B cell (primary cell): ENCODE results near the gene DLGAP3. TPM values are rescaled to one million over a fixed set of nuclear protein-coding genes. Genes with fewer than 3 reads are reported as not detected.

ENCODE experiments used
- ATAC-seq: fragments of 200-7000 bp; cut with Tn5 transposase; one replicate; pipeline ENCODE4 v1.10.0; 2021; ENCODE audit warnings: low read depth, mild to moderate bottlenecking, moderate number of reproducible peaks, moderate library complexity
- CTCF ChIA-PET: fragments of 350-600 bp; sonication (Branson Sonifier 250); formaldehyde crosslinking; loops from one replicate; lab custom pipeline; 2021; ENCODE audit warnings: antibody characterized with exemption, inconsistent platforms; lab: Charles Lee
- POLR2A ChIA-PET: fragments of 350-600 bp; sonication (Branson Sonifier 250); formaldehyde crosslinking; loops from one replicate; lab custom pipeline; 2021; ENCODE audit warnings: antibody characterized with exemption; lab: Charles Lee
- DNase-seq: peaks from one replicate; pipeline ENCODE4 v3.0.0; 2013
- H2AFZ ChIP-seq: 2 replicates; pipeline ENCODE4 v1.6.1; 2012; ENCODE audit warnings: mild to moderate bottlenecking, low read depth, low read length; ENCODE audit not compliant: insufficient read depth, poor library complexity, severe bottlenecking
- H3K27ac ChIP-seq, 2 donors: 1 replicate in 1 of 2; 2 replicates in 1 of 2; pipeline ENCODE4 v1.5.1; 2012 to 2013; ENCODE audit warnings: low read length in 2 of 2, mild to moderate bottlenecking in 2 of 2, moderate library complexity in 1 of 2
- H3K27me3 ChIP-seq, 4 experiments: fragments of 200-600 bp in 1 of 4; sonication (generic) in 1 of 4; replicated peaks in 1 of 4; 1 replicate in 2 of 4; 2 replicates in 2 of 4; pipeline versions ENCODE4 v1.6.1 to v1.7.0; 2013 to 2016; ENCODE audit warnings: low read length in 3 of 4, mild to moderate bottlenecking in 2 of 4, mixed read lengths in 1 of 4, moderate library complexity in 1 of 4; ENCODE audit not compliant: insufficient read depth in 4 of 4, control insufficient read depth in 3 of 4; ENCODE audit errors: control extremely low read depth in 1 of 4
- H3K36me3 ChIP-seq, 2 experiments: replicated peaks in 1 of 2; 1 replicate in 1 of 2; 2 replicates in 1 of 2; pipeline versions ENCODE4 v1.6.1 to v1.7.1; 2013; ENCODE audit warnings: low read length in 1 of 2; ENCODE audit not compliant: insufficient read depth in 2 of 2, control insufficient read depth in 1 of 2; ENCODE audit errors: control extremely low read depth in 1 of 2, extremely low read depth in 1 of 2
- H3K4me1 ChIP-seq, 2 donors: fragments of 200-600 bp in 1 of 2; sonication (generic) in 1 of 2; 1 replicate in 1 of 2; 2 replicates in 1 of 2; pipeline versions ENCODE4 v1.5.1 to v1.6.1; 2013 to 2017; ENCODE audit warnings: low read length in 2 of 2; ENCODE audit not compliant: control insufficient read depth in 2 of 2, insufficient read depth in 2 of 2
- H3K4me2 ChIP-seq: replicated peaks from 2 replicates; pipeline ENCODE3; 2012; ENCODE audit warnings: mild to moderate bottlenecking, low read depth, low read length; ENCODE audit not compliant: poor library complexity, severe bottlenecking
- H3K4me3 ChIP-seq, 5 experiments: fragments of 200-600 bp in 1 of 5; sonication (generic) in 1 of 5; 1 replicate in 3 of 5; 2 replicates in 2 of 5; pipeline versions ENCODE4 v1.5.1 to v1.7.0; 2011 to 2016; ENCODE audit warnings: low read length in 4 of 5, mild to moderate bottlenecking in 4 of 5, low read depth in 2 of 5, control low read depth in 1 of 5, moderate library complexity in 1 of 5; ENCODE audit not compliant: insufficient read depth in 1 of 5; ENCODE audit errors: control extremely low read depth in 1 of 5, extremely low read depth in 1 of 5
- H3K79me2 ChIP-seq: fragments of 200-600 bp; sonication (generic); one replicate; pipeline ENCODE4 v1.6.0; 2016; ENCODE audit warnings: low read length; ENCODE audit not compliant: control insufficient read depth, insufficient read depth
- H3K9ac ChIP-seq: fragments of 200-600 bp; sonication (generic); 2 replicates; pipeline ENCODE4 v1.6.1; 2017; ENCODE audit warnings: mild to moderate bottlenecking, low read length, moderate library complexity
- H3K9me3 ChIP-seq, 3 donors: one replicate each; pipeline versions ENCODE4 v1.6.1 to v1.7.1; 2013; ENCODE audit warnings: low read length in 2 of 3; ENCODE audit not compliant: control insufficient read depth in 2 of 3, insufficient read depth in 1 of 3; ENCODE audit errors: control extremely low read depth in 1 of 3
- H4K20me1 ChIP-seq: 2 replicates; pipeline ENCODE4 v1.6.0; 2012; ENCODE audit warnings: mild to moderate bottlenecking, low read length; ENCODE audit not compliant: insufficient read depth, control insufficient read depth, poor library complexity, severe bottlenecking
- H3K27ac Mint-ChIP-seq: one replicate; pipeline ENCODE4 v1.8.0; 2021; ENCODE audit warnings: mixed read lengths
- H3K27me3 Mint-ChIP-seq: one replicate; pipeline ENCODE4 v1.8.0; 2021; ENCODE audit warnings: mixed read lengths
- H3K4me1 Mint-ChIP-seq: one replicate; pipeline ENCODE4 v1.8.0; 2021; ENCODE audit warnings: mixed read lengths
- H3K4me3 Mint-ChIP-seq: one replicate; pipeline ENCODE4 v1.8.0; 2021; ENCODE audit warnings: mixed read lengths
- H3K9me3 Mint-ChIP-seq: one replicate; pipeline ENCODE4 v1.8.0; 2022; ENCODE audit warnings: mixed read lengths; ENCODE audit not compliant: insufficient read depth
- CTCF ChIP-seq: fragments of 200-600 bp; IDR thresholded peaks from one replicate; pipeline ENCODE4 v1.8.0; 2022; ENCODE audit warnings: antibody characterized with exemption, mild to moderate bottlenecking
- EZH2 ChIP-seq: IDR thresholded peaks from 2 replicates; pipeline ENCODE4 v1.6.1; 2012; ENCODE audit warnings: borderline replicate concordance, low read depth, mild to moderate bottlenecking, moderate library complexity, low read length; ENCODE audit not compliant: insufficient read depth, poor library complexity, severe bottlenecking
- WGBS: methylation state at CpG from one replicate; pipeline ENCODE4 v1.1.5; 2013; ENCODE audit warnings: missing lambda C conversion rate; ENCODE audit not compliant: insufficient coverage; 5-methylcytosine and 5-hydroxymethylcytosine counted together
- intact Hi-C: fragments of 100-400 bp; cut with micrococcal nuclease; formaldehyde crosslinking; loops from one replicate; pipeline ENCODE4 v1.10.0; 2022
- polyA plus RNA-seq: library from polyadenylated mRNA; depleted of rRNA; stranded (reverse); fragments of >200 nt; gene quantifications from 2 replicates; pipeline ENCODE4 v1.2.3, GENCODE V29; 2012
- total RNA-seq, 2 donors: library from RNA; stranded (reverse); fragments of 120-200 nt in 1 of 2; gene quantifications; 1 replicate in 1 of 2; 2 replicates in 1 of 2; pipeline versions ENCODE4 v1.2.3 to v1.2.4, GENCODE V29; 2013 to 2022

Gene DLGAP3
- total and polyA plus RNA-seq, 2 donors (not counting 1 experiment from before 2014, with no cell fraction given): 2.3 to 2.4 TPM

- ChIA-PET CTCF (no interaction called here), POLR2A (no interaction called here)
- no peaks in the 10 kb centered on the region for H3K9me3 Mint-ChIP-seq
These were observed 112.7 kb downstream of the DLGAP3 start for GRCh38 chr1:34816778-34817177.

GRCh38 chr1:34816332-34816731 is 113.1 kb downstream of the DLGAP3 start:
- Histone ChIP-seq H4K20me1 (no peaks in the 10 kb centered on the region), H3K4me3 (no peak overlapping the region), H3K79me2 (no peaks in the 10 kb centered on the region), H3K9ac (no peak overlapping the region), H3K36me3 (no peaks in the 10 kb centered on the region), H3K27ac (no peak overlapping the region), H3K27me3 (no peaks in the 10 kb centered on the region), H2AFZ (no peak overlapping the region), H3K4me1 (no peaks in the 10 kb centered on the region), H3K9me3 (peaks cover 0 to 3% (median 1%) of the 10 kb centered on the region in 3 donors), H3K4me2 (no peak overlapping the region)
- ATAC-seq (no peak), DNase-seq (no peak)
- ChIA-PET POLR2A (no interaction called here), CTCF (interaction anchor here (0.6 kb wide), 1 partner anchor 31 kb away, joined by 3 read pairs; no protein-coding TSS in a partner anchor)
- Mint-ChIP-seq H3K4me1 (peaks cover 1% of the 10 kb centered on the region), H3K27me3 (peaks cover 3% of the 10 kb centered on the region), H3K27ac (no peak overlapping the region), H3K4me3 (no peak overlapping the region), H3K9me3 (no peaks in the 10 kb centered on the region)
- no peak for TF ChIP-seq CTCF
- TF ChIP-seq EZH2: no peak
- intact Hi-C loops: no loop called here

More at GRCh38 chr1:34816778-34817177, 112.7 kb downstream of the DLGAP3 start:
- Histone ChIP-seq H3K9me3 (peaks cover 0 to 1% (median 0%) of the 10 kb centered on the region in 3 donors), H3K36me3 (no peaks in the 10 kb centered on the region), H3K4me2 (no peak overlapping the region), H3K4me3 (no peak overlapping the region), H3K27me3 (no peaks in the 10 kb centered on the region), H4K20me1 (no peaks in the 10 kb centered on the region), H3K9ac (no peak overlapping the region), H2AFZ (no peak overlapping the region), H3K79me2 (no peaks in the 10 kb centered on the region), H3K4me1 (no peaks in the 10 kb centered on the region), H3K27ac (no peak overlapping the region)
- Mint-ChIP-seq H3K27me3 (peaks cover 3% of the 10 kb centered on the region), H3K4me3 (no peak overlapping the region), H3K27ac (no peak overlapping the region), H3K4me1 (peaks cover 6% of the 10 kb centered on the region)
- ATAC-seq: no peak
- intact Hi-C loops: no loop called here
- WGBS: no CpG with 5 or more reads among the region's 3 CpGs
- TF ChIP-seq CTCF: no peak
- no peak for DNase-seq

Other genes with a start within 250 kb of the DLGAP3 start
- not detected in 2 replicates for gene GJB5, start 174.6 kb downstream of the DLGAP3 start, total RNA-seq
- gene GJB5, start 174.6 kb downstream of the DLGAP3 start, polyA plus RNA-seq: not detected in 2 replicates
- gene GJB4, start 169.9 kb downstream of the DLGAP3 start, total RNA-seq: not detected in 2 replicates
- gene GJB4, start 169.9 kb downstream of the DLGAP3 start, polyA plus RNA-seq: not detected in 2 replicates
- gene GJB3, start 148.4 kb downstream of the DLGAP3 start, total RNA-seq: not detected in 2 replicates
- not detected in 2 replicates for gene GJB3, start 148.4 kb downstream of the DLGAP3 start, polyA plus RNA-seq
- gene GJA4, start 136.7 kb downstream of the DLGAP3 start, total RNA-seq: not detected in 2 replicates
- not detected in 2 replicates for gene GJA4, start 136.7 kb downstream of the DLGAP3 start, polyA plus RNA-seq
- gene SMIM12, start 69.9 kb downstream of the DLGAP3 start, total RNA-seq: 33.1 and 39.8 TPM in 2 replicates
- gene SMIM12, start 69.9 kb downstream of the DLGAP3 start, polyA plus RNA-seq: 22.2 and 26.2 TPM in 2 replicates
- 15.9 and 19.6 TPM in 2 replicates for gene TMEM35B, start 55.7 kb upstream of the DLGAP3 start, total RNA-seq
- gene TMEM35B, start 55.7 kb upstream of the DLGAP3 start, polyA plus RNA-seq: 9.9 and 16.2 TPM in 2 replicates
- gene ZMYM6, start 102.3 kb upstream of the DLGAP3 start, total RNA-seq: 54.3 and 60.2 TPM in 2 replicates
- gene ZMYM6, start 102.3 kb upstream of the DLGAP3 start, polyA plus RNA-seq: 13.7 and 28.5 TPM in 2 replicates
- 17.6 and 18.3 TPM in 2 replicates for gene ZMYM1, start 149.7 kb upstream of the DLGAP3 start, total RNA-seq
- 5.7 and 9.0 TPM in 2 replicates for gene ZMYM1, start 149.7 kb upstream of the DLGAP3 start, polyA plus RNA-seq